ENCODE results near the gene PLD2.
"Not testable (repeated sequence)": the region's sequence is repeated elsewhere in the genome, so short reads cannot be mapped to it uniquely, and the experiment has no call there.

The PLD2 gene

GRCh38 chr17:4790705-4791088 is 16.3 kb upstream of the PLD2 start:
- no peak for DNase-seq (ENCODE audit: low read depth)

GRCh38 chr17:4795168-4795567 is 11.8 kb upstream of the PLD2 start:
- no peak for DNase-seq (ENCODE audit: low read depth)

GRCh38 chr17:4796552-4796920 is 10.4 kb upstream of the PLD2 start:
- no peak for DNase-seq (ENCODE audit: low read depth)

- no peak for DNase-seq (ENCODE audit: low read depth)
Observed at GRCh38 chr17:4800462-4801196, 6.3 kb upstream of the PLD2 start.

GRCh38 chr17:4802228-4802627 is 4.7 kb upstream of the PLD2 start, which contains the start of gene C17orf114:
TSS of gene C17orf114 (minus strand) at chr17:4802328.
- DNase-seq (ENCODE audit: low read depth), result no peak

- DNase-seq (ENCODE audit: low read depth), result no peak
Observed at GRCh38 chr17:4806456-4806776, 536 bp upstream of the PLD2 start.

GRCh38 chr17:4807605-4808377 is 839 bp downstream of the PLD2 start:
- no peak for DNase-seq (ENCODE audit: low read depth)

- no peak for DNase-seq (ENCODE audit: low read depth)
Observed at GRCh38 chr17:4808378-4808767, 1.4 kb downstream of the PLD2 start.

- no peak for DNase-seq (ENCODE audit: low read depth)
Observed at GRCh38 chr17:4810696-4811290, 3.8 kb downstream of the PLD2 start.

GRCh38 chr17:4811471-4811870 is 4.5 kb downstream of the PLD2 start:
- DNase-seq (ENCODE audit: low read depth), result no peak

GRCh38 chr17:4812690-4813089 is 5.7 kb downstream of the PLD2 start:
- DNase-seq (ENCODE audit: low read depth), result no peak

- no peak for DNase-seq (ENCODE audit: low read depth)
Observed at GRCh38 chr17:4815043-4815675, 8.2 kb downstream of the PLD2 start.

- no peak for DNase-seq (ENCODE audit: low read depth)
Observed at GRCh38 chr17:4816826-4817225, 9.9 kb downstream of the PLD2 start.

GRCh38 chr17:4818276-4818675 is 11.3 kb downstream of the PLD2 start:
- DNase-seq (ENCODE audit: low read depth), result no peak

GRCh38 chr17:4822835-4823234 is 15.9 kb downstream of the PLD2 start:
- DNase-seq (ENCODE audit: low read depth), result no peak

GRCh38 chr17:4823373-4824089 is 16.6 kb downstream of the PLD2 start:
- no peak for DNase-seq (ENCODE audit: low read depth)

- DNase-seq (ENCODE audit: low read depth), result no peak
Observed at GRCh38 chr17:4827399-4827798, 20.4 kb downstream of the PLD2 start.

GRCh38 chr17:4832829-4833177 is 25.9 kb downstream of the PLD2 start:
- not testable (repeated sequence) for DNase-seq (ENCODE audit: low read depth)

- DNase-seq (ENCODE audit: low read depth), result peak; percentile 90
Observed at GRCh38 chr17:4833178-4833940, 26.4 kb downstream of the PLD2 start, which contains the start of gene MINK1. TSS of gene MINK1 (plus strand) at chr17:4833340. CDS start at chr17:4833584, 244 bp downstream.

GRCh38 chr17:4833941-4834680 is 27.2 kb downstream of the PLD2 start:
- DNase-seq (ENCODE audit: low read depth), result no peak

GRCh38 chr17:4834681-4835020 is 27.7 kb downstream of the PLD2 start:
- DNase-seq (ENCODE audit: low read depth), result no peak
